Liver (tissue), 9 donors: ENCODE measurements around the gene SLC9A1. TPM values are rescaled to one million over a fixed set of nuclear protein-coding genes. Genes with fewer than 3 reads are reported as not detected.

ENCODE experiments used
- DNase-seq: peaks from one replicate; pipeline ENCODE4 v3.0.0-alpha.2; 2017; ENCODE audit warnings: low spot score
- H3K27ac ChIP-seq, 2 donors: one replicate each; pipeline ENCODE4 v1.7.0; 2013; ENCODE audit warnings: inconsistent platforms in 2 of 2, low read length in 2 of 2, control low read depth in 1 of 2, low read depth in 1 of 2, mild to moderate bottlenecking in 1 of 2
- H3K27me3 ChIP-seq, 4 donors: one replicate each; pipeline versions ENCODE4 v1.6.1 to v1.7.0; 2013; ENCODE audit warnings: low read length in 3 of 4, inconsistent platforms in 1 of 4, mild to moderate bottlenecking in 1 of 4, moderate library complexity in 1 of 4; ENCODE audit not compliant: control insufficient read depth in 4 of 4, insufficient read depth in 4 of 4
- H3K36me3 ChIP-seq, 4 donors: one replicate each; pipeline versions ENCODE4 v1.6.1 to v1.7.0; 2013; ENCODE audit warnings: low read length in 3 of 4, mild to moderate bottlenecking in 3 of 4, low read depth in 1 of 4, moderate library complexity in 1 of 4; ENCODE audit not compliant: control insufficient read depth in 4 of 4, insufficient read depth in 3 of 4
- H3K4me1 ChIP-seq, 4 donors: one replicate each; pipeline versions ENCODE4 v1.6.1 to v1.7.0; 2013; ENCODE audit warnings: low read length in 3 of 4, mild to moderate bottlenecking in 3 of 4, moderate library complexity in 1 of 4; ENCODE audit not compliant: control insufficient read depth in 4 of 4, insufficient read depth in 4 of 4
- H3K4me3 ChIP-seq, 3 donors: one replicate each; pipeline versions ENCODE4 v1.6.1 to v1.7.0; 2013; ENCODE audit warnings: low read length in 3 of 3, control low read depth in 1 of 3, low read depth in 1 of 3, mild to moderate bottlenecking in 1 of 3
- H3K9ac ChIP-seq, 2 donors: one replicate each; pipeline ENCODE4 v1.7.0; 2013; ENCODE audit warnings: low read length in 2 of 2, mild to moderate bottlenecking in 2 of 2, moderate library complexity in 2 of 2, control low read depth in 1 of 2, low read depth in 1 of 2
- H3K9me3 ChIP-seq, 4 donors: one replicate each; pipeline versions ENCODE4 v1.6.1 to v1.7.0; 2013; ENCODE audit warnings: low read length in 3 of 4; ENCODE audit not compliant: control insufficient read depth in 4 of 4
- EGR1 ChIP-seq, 2 donors: IDR thresholded peaks; 2 replicates each; pipeline ENCODE4 v1.6.1; 2016 to 2018; ENCODE audit warnings: antibody characterized with exemption in 2 of 2, low read depth in 2 of 2
- FOXA1 ChIP-seq: IDR thresholded peaks from 2 replicates; pipeline ENCODE4 v1.6.1; 2016; ENCODE audit warnings: antibody characterized with exemption
- FOXA2 ChIP-seq: IDR thresholded peaks from 2 replicates; pipeline ENCODE4 v1.6.1; 2016; ENCODE audit warnings: antibody characterized with exemption
- GABPA ChIP-seq, 2 donors: IDR thresholded peaks in 1 of 2; conservative IDR thresholded peaks in 1 of 2; 2 replicates each; pipeline ENCODE4 v1.6.1; 2016; ENCODE audit warnings: antibody characterized with exemption in 2 of 2, mild to moderate bottlenecking in 1 of 2, moderate library complexity in 1 of 2
- HNF4A ChIP-seq, 2 donors: conservative IDR thresholded peaks; 2 replicates each; pipeline ENCODE4 v1.6.1; 2016; ENCODE audit warnings: antibody characterized with exemption in 2 of 2, mild to moderate bottlenecking in 2 of 2
- HNF4G ChIP-seq: IDR thresholded peaks from 2 replicates; pipeline ENCODE4 v1.6.1; 2016; ENCODE audit warnings: antibody characterized with exemption
- JUND ChIP-seq, 2 donors: IDR thresholded peaks; 2 replicates each; pipeline ENCODE4 v1.6.1; 2016; ENCODE audit warnings: antibody characterized with exemption in 2 of 2
- NR2F2 ChIP-seq: IDR thresholded peaks from 2 replicates; pipeline ENCODE4 v1.6.1; 2016; ENCODE audit warnings: antibody characterized with exemption
- RAD21 ChIP-seq, 2 donors: IDR thresholded peaks; 2 replicates each; pipeline ENCODE4 v1.6.1; 2016; ENCODE audit warnings: antibody characterized with exemption in 2 of 2, mild to moderate bottlenecking in 2 of 2
- RXRA ChIP-seq, 2 donors: IDR thresholded peaks; 2 replicates each; pipeline ENCODE4 v1.6.1; 2017 to 2018; ENCODE audit warnings: antibody characterized with exemption in 2 of 2, mild to moderate bottlenecking in 1 of 2
- SP1 ChIP-seq: IDR thresholded peaks from 2 replicates; pipeline ENCODE4 v1.6.1; 2018; ENCODE audit warnings: antibody characterized with exemption, mild to moderate bottlenecking
- TAF1 ChIP-seq: conservative IDR thresholded peaks from 2 replicates; pipeline ENCODE4 v1.6.1; 2016; ENCODE audit warnings: antibody characterized with exemption, mild to moderate bottlenecking
- YY1 ChIP-seq: IDR thresholded peaks from 2 replicates; pipeline ENCODE4 v1.6.1; 2016; ENCODE audit warnings: antibody characterized with exemption, mild to moderate bottlenecking
- WGBS: extraction: QIAGEN DNeasy Blood & Tissue Kit; methylation state at CpG from one replicate; pipeline ENCODE4 v1.1.7; 2013; 5-methylcytosine and 5-hydroxymethylcytosine counted together
- polyA plus RNA-seq, 2 donors: library from polyadenylated mRNA; stranded (reverse) in 1 of 2; unstranded in 1 of 2; fragments of 200-250 nt in 1 of 2; fragments of >200 nt in 1 of 2; fragmentation: Nextera tagmentation in 1 of 2; extraction: Ambion mirVana in 1 of 2; gene quantifications; one replicate each; pipeline versions ENCODE4 v1.2.1 to v1.2.3, GENCODE V29; 2013 to 2015
- total RNA-seq, 2 donors: library from RNA; depleted of rRNA; stranded (reverse); fragments of >200 nt; gene quantifications; one replicate each; pipeline ENCODE4 v1.2.3, GENCODE V29; 2014
- TF ChIP-seq, protein P1 (sequence below): IDR thresholded peaks from 2 replicates; pipeline ENCODE4 v1.6.1; 2016; ENCODE audit warnings: antibody characterized with exemption
- TF ChIP-seq, protein P2 (sequence below): IDR thresholded peaks from 2 replicates; pipeline ENCODE4 v1.6.1; 2016; ENCODE audit warnings: antibody characterized with exemption, mild to moderate bottlenecking
- TF ChIP-seq, protein P3 (sequence below): fragments of 150-350 bp; IDR thresholded peaks from 2 replicates; pipeline ENCODE4 v1.5.1; 2017; ENCODE audit warnings: improper control_type of control experiment, low read depth, low read length; ENCODE audit not compliant: missing input control
- TF ChIP-seq, protein P4 (sequence below): IDR thresholded peaks from 2 replicates; pipeline ENCODE4 v1.6.1; 2016; ENCODE audit warnings: antibody characterized with exemption
- donor health status: healthy.
- donor health status: healthy.
- donor health status: healthy.
- donor health status: healthy.
- donor health status: healthy.

SLC9A1 gene
- total and polyA plus RNA-seq, 4 donors: 1.3 to 3.2 (median 1.5) TPM

DNA sequence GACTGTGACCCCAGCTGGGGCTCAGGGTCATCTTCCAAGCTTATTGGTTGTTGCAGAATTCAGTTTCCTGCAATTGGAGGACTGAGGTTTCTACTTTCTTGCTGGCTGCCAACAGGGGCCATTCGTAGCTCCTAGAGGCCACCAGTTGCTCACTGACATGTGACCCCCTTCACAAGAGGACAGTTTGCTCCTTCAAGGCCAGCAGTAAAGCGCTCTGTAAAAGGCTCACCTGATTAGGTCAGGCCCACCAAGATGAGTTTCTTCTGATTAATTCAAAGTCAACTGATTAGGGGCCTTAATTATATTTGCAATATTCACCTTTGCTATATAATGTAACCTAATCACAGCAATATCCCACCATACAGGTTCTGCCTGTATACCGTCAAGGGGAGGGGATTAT is 68.9 kb downstream of the SLC9A1 start:
- Histone ChIP-seq H3K4me3 (no peak overlapping the region), H3K27ac (no peak overlapping the region), H3K9me3 (no peaks in the 10 kb centered on the region), H3K9ac (no peak overlapping the region), H3K4me1 (no peaks in the 10 kb centered on the region), H3K36me3 (no peaks in the 10 kb centered on the region), H3K27me3 (peaks cover 0 to 2% (median 0%) of the 10 kb centered on the region in 4 donors)
- DNase-seq: no peak
- 81% methylated on average over 3 of the region's 3 CpGs for WGBS
- TF ChIP-seq, protein P1, sequence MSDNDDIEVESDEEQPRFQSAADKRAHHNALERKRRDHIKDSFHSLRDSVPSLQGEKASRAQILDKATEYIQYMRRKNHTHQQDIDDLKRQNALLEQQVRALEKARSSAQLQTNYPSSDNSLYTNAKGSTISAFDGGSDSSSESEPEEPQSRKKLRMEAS: no peak
- TF ChIP-seq SP1: no peak
- TF ChIP-seq FOXA1: no peak
- TF ChIP-seq, protein P2, sequence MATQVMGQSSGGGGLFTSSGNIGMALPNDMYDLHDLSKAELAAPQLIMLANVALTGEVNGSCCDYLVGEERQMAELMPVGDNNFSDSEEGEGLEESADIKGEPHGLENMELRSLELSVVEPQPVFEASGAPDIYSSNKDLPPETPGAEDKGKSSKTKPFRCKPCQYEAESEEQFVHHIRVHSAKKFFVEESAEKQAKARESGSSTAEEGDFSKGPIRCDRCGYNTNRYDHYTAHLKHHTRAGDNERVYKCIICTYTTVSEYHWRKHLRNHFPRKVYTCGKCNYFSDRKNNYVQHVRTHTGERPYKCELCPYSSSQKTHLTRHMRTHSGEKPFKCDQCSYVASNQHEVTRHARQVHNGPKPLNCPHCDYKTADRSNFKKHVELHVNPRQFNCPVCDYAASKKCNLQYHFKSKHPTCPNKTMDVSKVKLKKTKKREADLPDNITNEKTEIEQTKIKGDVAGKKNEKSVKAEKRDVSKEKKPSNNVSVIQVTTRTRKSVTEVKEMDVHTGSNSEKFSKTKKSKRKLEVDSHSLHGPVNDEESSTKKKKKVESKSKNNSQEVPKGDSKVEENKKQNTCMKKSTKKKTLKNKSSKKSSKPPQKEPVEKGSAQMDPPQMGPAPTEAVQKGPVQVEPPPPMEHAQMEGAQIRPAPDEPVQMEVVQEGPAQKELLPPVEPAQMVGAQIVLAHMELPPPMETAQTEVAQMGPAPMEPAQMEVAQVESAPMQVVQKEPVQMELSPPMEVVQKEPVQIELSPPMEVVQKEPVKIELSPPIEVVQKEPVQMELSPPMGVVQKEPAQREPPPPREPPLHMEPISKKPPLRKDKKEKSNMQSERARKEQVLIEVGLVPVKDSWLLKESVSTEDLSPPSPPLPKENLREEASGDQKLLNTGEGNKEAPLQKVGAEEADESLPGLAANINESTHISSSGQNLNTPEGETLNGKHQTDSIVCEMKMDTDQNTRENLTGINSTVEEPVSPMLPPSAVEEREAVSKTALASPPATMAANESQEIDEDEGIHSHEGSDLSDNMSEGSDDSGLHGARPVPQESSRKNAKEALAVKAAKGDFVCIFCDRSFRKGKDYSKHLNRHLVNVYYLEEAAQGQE: no peak
- no peak for TF ChIP-seq HNF4G
- TF ChIP-seq JUND (IDR thresholded peaks at IDR 0.05): no peak
- TF ChIP-seq RAD21 (IDR thresholded peaks at IDR 0.05): no peak
- no peak for TF ChIP-seq RXRA (IDR thresholded peaks at IDR 0.05)
- no peak for TF ChIP-seq YY1
- TF ChIP-seq GABPA (IDR thresholded peaks at IDR 0.05 in 1 of 2, conservative IDR thresholded peaks at IDR 0.05 in 1 of 2): no peak
- no peak for TF ChIP-seq EGR1 (IDR thresholded peaks at IDR 0.05; ENCODE audit: low read depth in 2 of 2)
- no peak for TF ChIP-seq HNF4A (conservative IDR thresholded peaks at IDR 0.05)
- TF ChIP-seq FOXA2: no peak
- no peak for TF ChIP-seq TAF1

DNA sequence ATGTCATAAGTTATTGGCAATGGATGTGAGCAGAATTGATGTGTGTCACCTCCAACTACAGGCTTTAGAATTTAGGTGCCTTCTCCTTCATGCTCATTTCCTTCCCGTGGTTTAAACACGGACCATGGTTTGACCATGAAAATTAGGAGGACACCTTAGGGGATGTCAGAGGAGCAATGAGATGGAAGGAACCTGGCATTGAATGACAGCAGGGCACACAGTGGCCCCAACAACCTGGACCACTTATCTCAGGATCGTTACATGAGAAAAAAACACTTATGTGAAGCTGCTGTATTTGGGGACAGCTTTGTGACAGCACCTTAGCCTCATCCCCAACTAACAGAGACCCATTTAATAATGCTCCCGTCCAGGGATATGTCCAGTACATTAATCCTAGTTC is 70.8 kb downstream of the SLC9A1 start:
- no peak overlapping the region for H3K9ac ChIP-seq
- DNase-seq: no peak
- H3K27ac ChIP-seq: no peak overlapping the region
- H3K27me3 ChIP-seq: peaks cover 0 to 2% (median 0%) of the 10 kb centered on the region in 4 donors
- H3K4me1 ChIP-seq: no peaks in the 10 kb centered on the region
- WGBS: 91% methylated on average over 4 of the region's 4 CpGs
- peaks cover 0 to 3% (median 0%) of the 10 kb centered on the region in 4 donors for H3K9me3 ChIP-seq
- TF ChIP-seq TAF1 (no peak), RXRA (IDR thresholded peaks at IDR 0.05) (no peak), HNF4A (conservative IDR thresholded peaks at IDR 0.05) (no peak), NR2F2 (no peak), GABPA (IDR thresholded peaks at IDR 0.05 in 1 of 2, conservative IDR thresholded peaks at IDR 0.05 in 1 of 2) (no peak), FOXA2 (no peak), FOXA1 (no peak)
- TF ChIP-seq, protein P1: no peak
- no peak overlapping the region for H3K4me3 ChIP-seq
- H3K36me3 ChIP-seq: no peaks in the 10 kb centered on the region

DNA sequence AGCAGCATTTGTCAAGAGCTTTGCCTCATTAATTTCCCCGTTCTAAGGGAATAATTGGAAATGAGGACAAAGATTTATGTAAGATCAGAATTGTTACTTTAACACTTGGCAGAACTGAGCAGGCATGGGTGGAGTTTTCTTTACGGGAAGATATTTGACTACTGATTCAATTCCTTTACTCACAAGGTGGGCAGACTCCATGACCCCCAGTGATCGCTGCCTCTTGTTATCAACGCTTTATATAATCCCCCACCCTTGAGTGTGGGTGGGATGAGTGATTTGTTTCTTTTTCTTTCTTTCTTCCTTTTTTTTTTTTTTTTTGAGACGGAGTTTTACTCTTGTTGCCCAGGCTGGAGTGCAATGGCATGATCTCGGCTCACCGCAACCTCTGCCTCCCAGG is 77.0 kb downstream of the SLC9A1 start:
- Histone ChIP-seq H3K27ac (no peak overlapping the region), H3K9ac (no peak overlapping the region), H3K36me3 (no peaks in the 10 kb centered on the region), H3K4me3 (no peak overlapping the region), H3K27me3 (no peaks in the 10 kb centered on the region), H3K4me1 (no peaks in the 10 kb centered on the region), H3K9me3 (peaks cover 0 to 3% (median 0%) of the 10 kb centered on the region in 4 donors)
- no peak for DNase-seq
- WGBS: 64% methylated on average over 5 of the region's 7 CpGs
- TF ChIP-seq, protein P1: no peak
- TF ChIP-seq FOXA2 (no peak), RAD21 (IDR thresholded peaks at IDR 0.05) (no peak), EGR1 (IDR thresholded peaks at IDR 0.05; ENCODE audit: low read depth in 2 of 2) (no peak), JUND (IDR thresholded peaks at IDR 0.05) (no peak), HNF4A (conservative IDR thresholded peaks at IDR 0.05) (no peak)
- TF ChIP-seq, protein P3, sequence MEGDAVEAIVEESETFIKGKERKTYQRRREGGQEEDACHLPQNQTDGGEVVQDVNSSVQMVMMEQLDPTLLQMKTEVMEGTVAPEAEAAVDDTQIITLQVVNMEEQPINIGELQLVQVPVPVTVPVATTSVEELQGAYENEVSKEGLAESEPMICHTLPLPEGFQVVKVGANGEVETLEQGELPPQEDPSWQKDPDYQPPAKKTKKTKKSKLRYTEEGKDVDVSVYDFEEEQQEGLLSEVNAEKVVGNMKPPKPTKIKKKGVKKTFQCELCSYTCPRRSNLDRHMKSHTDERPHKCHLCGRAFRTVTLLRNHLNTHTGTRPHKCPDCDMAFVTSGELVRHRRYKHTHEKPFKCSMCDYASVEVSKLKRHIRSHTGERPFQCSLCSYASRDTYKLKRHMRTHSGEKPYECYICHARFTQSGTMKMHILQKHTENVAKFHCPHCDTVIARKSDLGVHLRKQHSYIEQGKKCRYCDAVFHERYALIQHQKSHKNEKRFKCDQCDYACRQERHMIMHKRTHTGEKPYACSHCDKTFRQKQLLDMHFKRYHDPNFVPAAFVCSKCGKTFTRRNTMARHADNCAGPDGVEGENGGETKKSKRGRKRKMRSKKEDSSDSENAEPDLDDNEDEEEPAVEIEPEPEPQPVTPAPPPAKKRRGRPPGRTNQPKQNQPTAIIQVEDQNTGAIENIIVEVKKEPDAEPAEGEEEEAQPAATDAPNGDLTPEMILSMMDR: no peak
- TF ChIP-seq, protein P2: no peak
- TF ChIP-seq, protein P4, sequence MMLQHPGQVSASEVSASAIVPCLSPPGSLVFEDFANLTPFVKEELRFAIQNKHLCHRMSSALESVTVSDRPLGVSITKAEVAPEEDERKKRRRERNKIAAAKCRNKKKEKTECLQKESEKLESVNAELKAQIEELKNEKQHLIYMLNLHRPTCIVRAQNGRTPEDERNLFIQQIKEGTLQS: no peak
